SK-N-SH treated with all-trans-retinoic acid at 6 μM for 48 hours (cell line): ENCODE measurements around the gene TLE4.
A peak's percentile ranks its signal among the peaks of the same experiment; 100 is the strongest.

Source experiments
- ATAC-seq: fragments of 200-7000 bp; cut with Tn5 transposase; 3 replicates; pipeline ENCODE4 v1.9.1; 2020; ENCODE audit warnings: mild to moderate bottlenecking, moderate library complexity
- ARNTL ChIP-seq: fragments of 450-650 bp; formaldehyde crosslinking; IDR thresholded peaks from 2 replicates; pipeline ENCODE4 v1.5.0; 2020; ENCODE audit warnings: low read depth, mild to moderate bottlenecking, moderate library complexity, borderline replicate concordance
- BACH2 ChIP-seq: fragments of 250-450 bp; sonication (Bioruptor Pico); IDR thresholded peaks from 2 replicates; pipeline ENCODE4 v1.9.0; 2021; ENCODE audit warnings: mild to moderate bottlenecking, borderline replicate concordance
- CSRNP3 ChIP-seq: fragments of 250-450 bp; sonication (Bioruptor Pico); IDR thresholded peaks from 2 replicates; pipeline ENCODE4 v1.5.1; 2021; ENCODE audit warnings: mild to moderate bottlenecking, moderate library complexity
- ESRRG ChIP-seq: fragments of 250-450 bp; sonication (Bioruptor Pico); IDR thresholded peaks from 2 replicates; pipeline ENCODE4 v1.6.1; 2021; ENCODE audit warnings: mild to moderate bottlenecking
- GLIS3 ChIP-seq: fragments of 250-450 bp; sonication (Bioruptor Pico); IDR thresholded peaks from 2 replicates; pipeline ENCODE4 v1.5.0; 2020; ENCODE audit warnings: mild to moderate bottlenecking, moderate library complexity
- ISL1 ChIP-seq: fragments of 250-450 bp; sonication (Bioruptor Pico); IDR thresholded peaks from 2 replicates; pipeline ENCODE4 v2.1.2; 2022; ENCODE audit warnings: mild to moderate bottlenecking, moderate library complexity
- OSR1 ChIP-seq: fragments of 250-450 bp; sonication (Bioruptor Pico); IDR thresholded peaks from 2 replicates; pipeline ENCODE4 v1.8.0; 2022; ENCODE audit warnings: moderate library complexity, mild to moderate bottlenecking, inconsistent platforms
- PATZ1 ChIP-seq: fragments of 250-450 bp; sonication (Bioruptor Pico); IDR thresholded peaks from 2 replicates; pipeline ENCODE4 v1.8.0; 2020; ENCODE audit warnings: mild to moderate bottlenecking, moderate library complexity, borderline replicate concordance
- PPARA ChIP-seq: fragments of 250-450 bp; sonication (Bioruptor Pico); IDR thresholded peaks from 2 replicates; pipeline ENCODE4 v1.5.0; 2020; ENCODE audit warnings: mild to moderate bottlenecking, borderline replicate concordance
- RARB ChIP-seq: fragments of 250-450 bp; sonication (Bioruptor Pico); IDR thresholded peaks from 2 replicates; pipeline ENCODE4 v1.8.0; 2021; ENCODE audit warnings: mild to moderate bottlenecking, moderate library complexity
- SNAI2 ChIP-seq: fragments of 250-450 bp; sonication (Bioruptor Pico); IDR thresholded peaks from 2 replicates; pipeline ENCODE4 v1.5.0; 2020; ENCODE audit warnings: mild to moderate bottlenecking, moderate library complexity
- TCF4 ChIP-seq: fragments of 250-450 bp; sonication (Bioruptor Pico); IDR thresholded peaks from 2 replicates; pipeline ENCODE4 v1.8.0; 2021; ENCODE audit warnings: mild to moderate bottlenecking, moderate library complexity, borderline replicate concordance
- TOX ChIP-seq: fragments of 250-450 bp; sonication (Bioruptor Pico); IDR thresholded peaks from 2 replicates; pipeline ENCODE4 v1.8.0; 2021; ENCODE audit warnings: mild to moderate bottlenecking, moderate library complexity, borderline replicate concordance
- TSHZ2 ChIP-seq: fragments of 250-450 bp; sonication (Bioruptor Pico); IDR thresholded peaks from 2 replicates; pipeline ENCODE4 v1.5.0; 2020; ENCODE audit warnings: mild to moderate bottlenecking, moderate library complexity
- ZC3H10 ChIP-seq: fragments of 250-450 bp; sonication (Bioruptor Pico); IDR thresholded peaks from 2 replicates; pipeline ENCODE4 v1.5.1; 2021; ENCODE audit warnings: mild to moderate bottlenecking, moderate library complexity
- ZFP3 ChIP-seq: fragments of 250-450 bp; sonication (Bioruptor Pico); IDR thresholded peaks from 2 replicates; pipeline ENCODE4 v1.5.0; 2020; ENCODE audit warnings: mild to moderate bottlenecking, moderate library complexity
- ZFP30 ChIP-seq: fragments of 450-650 bp; formaldehyde crosslinking; IDR thresholded peaks from 2 replicates; pipeline ENCODE4 v1.5.0; 2022; ENCODE audit warnings: mild to moderate bottlenecking, moderate library complexity
- ZNF565 ChIP-seq: fragments of 450-650 bp; formaldehyde crosslinking; conservative IDR thresholded peaks from 2 replicates; pipeline ENCODE4 v1.5.0; 2020; ENCODE audit warnings: low read depth, mild to moderate bottlenecking, moderate library complexity
- ZNF70 ChIP-seq: fragments of 450-650 bp; formaldehyde crosslinking; IDR thresholded peaks from 2 replicates; pipeline ENCODE4 v1.5.0; 2020; ENCODE audit warnings: mild to moderate bottlenecking, moderate library complexity

Gene TLE4

DNA sequence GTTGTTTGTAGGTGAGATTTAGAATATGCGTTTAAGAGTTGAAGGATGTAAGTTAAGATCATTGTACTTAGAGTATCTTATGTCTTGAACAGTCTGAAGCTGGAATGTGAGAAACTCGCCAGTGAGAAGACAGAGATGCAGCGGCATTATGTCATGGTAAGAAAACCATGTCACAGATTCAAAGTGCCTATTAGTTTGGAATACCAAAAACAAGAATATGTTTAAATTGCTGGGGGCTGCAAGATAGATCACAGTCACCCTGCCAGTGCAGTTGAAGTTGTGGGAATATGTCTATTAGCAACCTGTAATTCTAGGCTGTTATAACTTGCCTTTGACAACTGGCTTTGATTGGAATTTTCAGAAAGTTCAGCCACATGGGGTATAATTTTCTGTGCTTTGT is 3.0 kb downstream of the TLE4 start:
- TF ChIP-seq ZNF565, result no peak
- TF ChIP-seq, all 23 proteins: peak for 0
- ATAC-seq, result no peak

GRCh38 chr9:79575547-79575946 is 3.8 kb downstream of the TLE4 start:
- TF ChIP-seq RARB (no peak), TCF4 (CRISPR knock-in tag) (no peak), PATZ1 (CRISPR knock-in tag) (no peak), SNAI2 (CRISPR knock-in tag) (no peak), ZFP30 (CRISPR knock-in tag) (no peak), ZFP3 (CRISPR knock-in tag) (no peak), PPARA (CRISPR knock-in tag) (no peak), ZC3H10 (no peak), OSR1 (CRISPR knock-in tag) (no peak), ZNF565 (no peak), ISL1 (CRISPR knock-in tag) (no peak), TOX (no peak), CSRNP3 (CRISPR knock-in tag) (no peak), BACH2 (no peak)

GRCh38 chr9:79577969-79578723 is 6.4 kb downstream of the TLE4 start:
- ATAC-seq, result peak; percentile 48
- TF ChIP-seq GLIS3 (CRISPR knock-in tag) (0 out of 2 replicates have a peak, but pooled peaks have one; percentile 1), SNAI2 (CRISPR knock-in tag) (no peak), ESRRG (CRISPR knock-in tag) (0 out of 2 replicates have a peak, but pooled peaks have one; percentile 11), TSHZ2 (CRISPR knock-in tag) (peak; percentile 87; the same call in 1 of the 2 replicates), TCF4 (CRISPR knock-in tag) (peak; percentile 97), BACH2 (no peak), ZNF70 (CRISPR knock-in tag) (0 out of 2 replicates have a peak, but pooled peaks have one; percentile 15), ISL1 (CRISPR knock-in tag) (peak; percentile 78)

More at GRCh38 chr9:79575547-79575946, 3.8 kb downstream of the TLE4 start:
- ATAC-seq, result no peak

DNA sequence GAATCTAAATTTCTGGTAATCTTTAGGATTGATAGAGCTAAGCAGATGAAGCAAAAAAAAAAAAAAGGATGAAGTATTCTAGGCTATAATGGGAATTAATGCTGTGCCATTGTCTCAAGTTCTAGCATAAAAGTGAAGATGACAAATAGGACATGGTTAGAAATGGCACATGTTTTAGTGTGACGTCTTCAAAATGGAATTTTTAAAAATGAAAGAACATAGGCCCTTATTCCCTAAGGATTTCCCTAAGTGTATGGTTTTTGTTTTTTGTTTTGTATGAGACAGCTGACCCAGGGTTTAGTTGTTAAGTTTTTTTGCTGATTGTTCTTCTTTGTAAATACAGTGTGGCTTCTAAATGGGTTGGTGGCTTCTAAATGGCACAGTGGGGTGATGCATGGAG is 7.1 kb downstream of the TLE4 start:
- ATAC-seq, result no peak
- TF ChIP-seq ISL1 (CRISPR knock-in tag) (0 out of 2 replicates have a peak, but pooled peaks have one; percentile 23), ZFP3 (CRISPR knock-in tag) (no peak)
- TF ChIP-seq, all 23 proteins: peak for 1

GRCh38 chr9:79579624-79580023 is 7.9 kb downstream of the TLE4 start:
- ATAC-seq, result no peak
- TF ChIP-seq ARNTL (CRISPR knock-in tag), result no peak
- no peak for TF ChIP-seq TOX

DNA sequence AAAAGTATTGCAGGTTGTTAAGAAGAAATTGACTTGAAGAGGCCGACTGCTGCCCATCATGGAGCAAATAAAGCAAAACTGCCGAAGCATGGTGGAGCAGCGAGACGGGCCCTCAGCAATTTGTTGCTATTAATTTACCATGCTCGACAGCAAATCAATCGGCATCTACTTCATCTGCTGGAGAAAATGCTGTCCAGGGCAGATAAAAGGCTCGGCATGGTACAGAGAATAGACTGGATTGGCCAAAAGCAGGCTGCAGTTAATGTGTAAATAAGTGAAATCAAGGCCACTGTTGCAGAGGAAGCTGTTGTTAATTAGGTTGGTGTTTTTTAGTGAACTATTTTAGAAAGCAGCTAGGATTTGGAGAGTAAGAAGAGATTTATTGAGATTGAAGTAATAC is 8.3 kb downstream of the TLE4 start:
- TF ChIP-seq GLIS3 (CRISPR knock-in tag) (no peak), TOX (no peak), OSR1 (CRISPR knock-in tag) (no peak)
- ATAC-seq, result no peak
